ENCODE results near the gene WDR89.

DNA sequence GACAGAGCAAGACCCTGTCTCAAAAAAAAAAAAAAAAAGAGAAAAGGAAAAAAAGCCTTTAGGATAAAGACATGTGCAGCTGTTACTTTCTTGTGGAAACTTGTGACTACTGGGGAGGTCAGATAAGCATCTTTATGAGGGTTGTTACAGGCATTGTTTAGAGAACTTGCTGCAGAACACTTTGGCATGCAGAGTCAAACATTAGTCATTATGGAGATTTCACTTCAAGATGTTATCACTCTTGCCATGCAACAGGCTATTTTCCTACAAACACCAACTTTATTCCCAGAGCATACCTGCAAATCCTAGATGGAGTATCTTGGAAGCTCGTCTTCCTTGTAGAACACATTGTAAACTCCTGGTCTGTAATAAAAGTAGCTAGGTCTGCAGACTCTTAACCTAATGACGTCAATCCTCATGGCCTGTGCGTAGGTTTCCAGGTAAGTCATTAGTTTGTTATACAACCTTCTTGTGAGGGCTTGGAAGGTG is 36.3 kb upstream of the WDR89 start:
- TF ChIP-seq, protein P1, sequence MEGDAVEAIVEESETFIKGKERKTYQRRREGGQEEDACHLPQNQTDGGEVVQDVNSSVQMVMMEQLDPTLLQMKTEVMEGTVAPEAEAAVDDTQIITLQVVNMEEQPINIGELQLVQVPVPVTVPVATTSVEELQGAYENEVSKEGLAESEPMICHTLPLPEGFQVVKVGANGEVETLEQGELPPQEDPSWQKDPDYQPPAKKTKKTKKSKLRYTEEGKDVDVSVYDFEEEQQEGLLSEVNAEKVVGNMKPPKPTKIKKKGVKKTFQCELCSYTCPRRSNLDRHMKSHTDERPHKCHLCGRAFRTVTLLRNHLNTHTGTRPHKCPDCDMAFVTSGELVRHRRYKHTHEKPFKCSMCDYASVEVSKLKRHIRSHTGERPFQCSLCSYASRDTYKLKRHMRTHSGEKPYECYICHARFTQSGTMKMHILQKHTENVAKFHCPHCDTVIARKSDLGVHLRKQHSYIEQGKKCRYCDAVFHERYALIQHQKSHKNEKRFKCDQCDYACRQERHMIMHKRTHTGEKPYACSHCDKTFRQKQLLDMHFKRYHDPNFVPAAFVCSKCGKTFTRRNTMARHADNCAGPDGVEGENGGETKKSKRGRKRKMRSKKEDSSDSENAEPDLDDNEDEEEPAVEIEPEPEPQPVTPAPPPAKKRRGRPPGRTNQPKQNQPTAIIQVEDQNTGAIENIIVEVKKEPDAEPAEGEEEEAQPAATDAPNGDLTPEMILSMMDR (IDR thresholded peaks at IDR 0.05), result no peak
- TF ChIP-seq POLR2A (IDR thresholded peaks at IDR 0.05), result no peak
- no peak for TF ChIP-seq EP300 (IDR thresholded peaks at IDR 0.05)

Data from ovary (tissue), 3 donors.